Measurements from ENCODE around the gene PPT1.

DNA sequence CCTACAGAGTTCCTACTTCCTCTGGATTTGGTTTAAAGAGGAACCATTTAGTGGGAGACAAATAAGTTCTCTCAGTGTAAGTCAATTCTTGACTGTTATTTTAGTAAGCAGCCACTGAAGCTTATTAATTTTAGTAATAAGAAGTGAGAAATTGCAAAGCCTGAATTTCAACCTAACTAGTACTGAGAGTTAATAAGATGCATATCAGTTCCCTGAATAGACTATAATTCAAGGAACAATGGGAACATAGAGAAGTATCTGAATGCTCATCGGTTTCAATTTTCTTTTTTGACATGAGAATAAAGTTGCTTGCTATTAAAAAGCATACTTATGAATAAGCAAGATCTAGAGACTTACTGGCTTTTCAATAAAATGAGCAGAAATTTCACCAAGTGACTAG is 8.0 kb upstream of the PPT1 start:
- TF ChIP-seq POLR2A (IDR thresholded peaks at IDR 0.05; ENCODE audit: extremely low read depth, insufficient read length): no peak
- TF ChIP-seq, protein P1, sequence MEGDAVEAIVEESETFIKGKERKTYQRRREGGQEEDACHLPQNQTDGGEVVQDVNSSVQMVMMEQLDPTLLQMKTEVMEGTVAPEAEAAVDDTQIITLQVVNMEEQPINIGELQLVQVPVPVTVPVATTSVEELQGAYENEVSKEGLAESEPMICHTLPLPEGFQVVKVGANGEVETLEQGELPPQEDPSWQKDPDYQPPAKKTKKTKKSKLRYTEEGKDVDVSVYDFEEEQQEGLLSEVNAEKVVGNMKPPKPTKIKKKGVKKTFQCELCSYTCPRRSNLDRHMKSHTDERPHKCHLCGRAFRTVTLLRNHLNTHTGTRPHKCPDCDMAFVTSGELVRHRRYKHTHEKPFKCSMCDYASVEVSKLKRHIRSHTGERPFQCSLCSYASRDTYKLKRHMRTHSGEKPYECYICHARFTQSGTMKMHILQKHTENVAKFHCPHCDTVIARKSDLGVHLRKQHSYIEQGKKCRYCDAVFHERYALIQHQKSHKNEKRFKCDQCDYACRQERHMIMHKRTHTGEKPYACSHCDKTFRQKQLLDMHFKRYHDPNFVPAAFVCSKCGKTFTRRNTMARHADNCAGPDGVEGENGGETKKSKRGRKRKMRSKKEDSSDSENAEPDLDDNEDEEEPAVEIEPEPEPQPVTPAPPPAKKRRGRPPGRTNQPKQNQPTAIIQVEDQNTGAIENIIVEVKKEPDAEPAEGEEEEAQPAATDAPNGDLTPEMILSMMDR (IDR thresholded peaks at IDR 0.05; ENCODE audit: low read depth, low read length): no peak

Data from NB4 (cell line).